Activated CD4-positive, CD25-positive, alpha-beta regulatory T cell (primary cell): ENCODE measurements around the gene EXOC4.

ENCODE experiments used
- DNase-seq, 4 experiments: peaks; one replicate each; lab custom pipeline; 2025; lab: John Stamatoyannopoulos, UW

Gene EXOC4

DNA sequence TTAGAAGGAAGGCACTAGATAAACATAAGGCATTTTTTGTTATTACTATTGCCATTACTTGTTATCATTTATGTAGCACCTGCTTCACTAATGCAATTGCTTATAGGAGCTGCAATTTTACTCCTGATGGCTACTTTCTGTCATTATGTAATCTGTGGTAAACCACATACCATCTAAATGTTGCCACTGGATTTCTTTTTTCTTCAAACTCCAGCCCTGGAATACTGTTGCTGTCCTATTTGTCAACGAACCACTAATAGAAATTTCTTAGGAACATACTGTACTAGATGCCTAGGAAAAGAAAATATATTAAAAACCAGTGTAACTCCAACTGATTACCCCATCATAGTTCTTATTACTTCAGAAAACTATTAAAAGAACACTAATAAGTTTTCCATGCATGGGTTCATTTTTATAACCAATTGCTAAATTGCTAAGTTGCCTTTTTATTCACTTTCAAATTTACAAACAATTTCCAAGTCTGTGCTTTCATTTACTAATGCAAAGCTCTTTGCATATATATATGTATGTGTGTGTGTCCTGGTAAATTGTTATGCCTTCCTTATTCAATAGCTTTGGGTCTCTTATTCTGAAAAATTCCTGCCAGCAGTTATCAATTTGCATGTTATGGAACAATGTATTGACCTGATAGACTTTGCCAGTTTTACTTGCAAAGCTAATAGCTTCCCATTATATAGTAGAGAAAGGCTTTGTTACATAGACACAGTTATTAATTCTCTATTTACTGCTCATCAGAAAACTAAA lies 287.4 kb downstream of the EXOC4 start:
- no peak for DNase-seq

DNA sequence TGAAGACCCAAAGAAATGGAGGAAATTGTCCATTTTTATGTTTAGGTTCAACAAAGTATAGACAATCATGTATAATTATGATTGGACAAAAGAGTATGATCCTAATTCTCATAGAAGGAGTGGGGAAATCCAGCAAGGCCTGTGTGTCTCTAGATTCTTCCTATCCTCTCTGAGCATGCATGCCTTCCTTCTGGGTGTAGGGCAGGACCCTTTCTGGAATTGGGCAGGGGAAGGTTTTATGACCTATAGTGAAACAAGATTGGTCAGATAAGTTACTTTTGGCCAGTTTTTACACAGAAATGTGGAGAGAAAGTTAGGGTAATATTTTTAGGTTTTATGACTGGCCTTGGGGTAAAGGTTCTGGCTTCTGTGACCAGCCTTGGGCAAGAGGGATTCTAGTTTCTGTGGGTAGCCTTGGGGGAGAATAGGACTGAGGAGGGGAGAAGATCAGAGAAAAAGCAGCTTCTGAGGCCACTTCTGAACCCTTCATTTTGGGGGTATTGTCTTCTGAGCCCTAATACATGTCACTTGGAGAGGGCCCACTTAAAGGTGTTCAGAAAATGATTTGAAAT lies 289.4 kb downstream of the EXOC4 start:
- no peak for DNase-seq

DNA sequence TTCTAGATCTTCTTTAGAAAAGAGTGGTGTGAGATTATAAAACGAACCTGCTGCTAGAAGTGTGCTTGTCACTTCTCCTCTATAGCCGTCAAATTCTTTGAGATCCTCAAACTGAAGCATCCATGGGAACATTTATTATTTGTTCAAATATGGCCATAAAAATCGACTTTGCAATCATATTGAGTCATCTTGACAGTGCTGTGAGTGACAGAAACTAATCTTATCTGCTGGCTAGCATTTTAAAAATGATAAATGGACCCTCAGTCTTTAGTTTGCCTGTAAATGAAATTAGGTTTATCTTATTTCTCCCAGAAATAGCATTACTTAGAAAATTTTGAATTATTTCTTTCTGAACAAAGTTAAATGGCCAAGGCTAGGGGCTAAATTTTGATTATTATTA lies 290.8 kb downstream of the EXOC4 start:
- no peak for DNase-seq

DNA sequence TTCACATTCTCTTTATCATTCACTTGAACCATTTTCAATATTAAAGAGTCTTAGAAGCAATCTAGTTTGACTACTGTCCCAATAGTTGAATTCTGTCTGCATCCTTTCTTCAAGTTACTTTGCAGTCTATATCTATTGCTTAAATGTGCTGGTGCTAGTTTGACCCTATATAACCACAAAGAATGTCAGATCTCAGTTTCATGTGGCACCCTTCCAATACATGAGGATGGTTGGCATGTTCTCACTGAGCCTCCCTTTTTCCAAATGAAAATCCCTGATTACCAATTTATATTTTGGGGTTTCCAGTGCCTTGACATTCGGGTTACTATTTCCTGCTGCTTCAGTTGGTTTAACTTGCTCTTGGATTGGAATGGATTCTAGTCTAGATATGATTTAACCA lies 292.7 kb downstream of the EXOC4 start:
- no peak for DNase-seq

DNA sequence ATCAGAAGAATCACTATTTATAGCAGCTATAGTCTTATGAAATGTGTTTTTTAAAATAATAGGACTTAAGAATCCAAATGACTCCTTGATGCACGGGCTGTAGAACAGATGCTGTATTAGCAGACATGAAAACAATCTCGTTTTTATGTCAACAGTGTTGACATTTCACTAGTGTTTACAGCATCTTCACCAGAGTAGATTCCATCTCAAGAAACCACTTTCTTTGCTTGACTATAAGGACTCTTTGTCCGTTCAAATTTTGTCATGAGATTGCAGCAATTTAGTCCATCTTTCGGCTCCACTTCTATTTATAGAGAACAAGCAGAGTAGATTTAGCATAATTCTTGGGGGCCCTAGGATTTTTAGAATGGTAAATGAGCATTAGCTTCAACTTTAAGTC lies 295.1 kb downstream of the EXOC4 start:
- DNase-seq, result no peak

DNA sequence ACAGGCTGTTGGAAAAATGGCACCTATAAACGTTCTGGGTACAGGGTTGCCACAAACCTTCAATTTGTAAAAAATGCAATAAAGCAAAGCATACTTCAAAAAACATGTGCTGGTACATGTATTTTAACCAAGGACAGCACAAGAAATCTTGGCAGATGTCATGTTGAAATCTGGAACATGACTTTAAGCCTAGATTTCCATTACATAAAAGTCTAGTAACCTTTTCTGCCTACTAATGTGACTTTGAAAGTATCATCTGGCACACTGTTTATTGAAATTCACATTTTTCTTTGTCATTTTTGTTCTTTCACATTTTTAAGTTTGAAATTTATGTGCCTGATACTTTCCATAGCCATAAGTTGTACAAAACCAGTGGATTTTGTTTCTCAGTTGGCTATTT lies 296.8 kb downstream of the EXOC4 start:
- no peak for DNase-seq

DNA sequence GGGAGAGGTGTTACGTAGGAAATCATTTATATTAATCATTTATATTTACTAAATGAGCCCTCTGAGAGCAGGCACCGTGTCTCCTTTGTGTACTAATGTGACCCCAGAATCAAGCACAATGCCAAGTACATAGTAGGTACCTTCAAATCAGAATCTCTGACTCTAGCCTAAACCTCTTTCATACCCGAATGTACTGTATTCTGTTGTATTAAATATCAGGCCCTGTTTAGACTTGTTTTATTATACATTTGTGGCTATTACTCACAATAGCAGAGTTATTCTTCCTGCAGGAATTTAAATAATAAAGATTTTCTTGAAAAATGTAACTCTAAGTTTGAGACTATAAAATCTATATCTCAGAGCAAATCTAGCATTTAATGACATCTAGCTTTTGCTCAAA lies 297.3 kb downstream of the EXOC4 start:
- DNase-seq, result no peak

DNA sequence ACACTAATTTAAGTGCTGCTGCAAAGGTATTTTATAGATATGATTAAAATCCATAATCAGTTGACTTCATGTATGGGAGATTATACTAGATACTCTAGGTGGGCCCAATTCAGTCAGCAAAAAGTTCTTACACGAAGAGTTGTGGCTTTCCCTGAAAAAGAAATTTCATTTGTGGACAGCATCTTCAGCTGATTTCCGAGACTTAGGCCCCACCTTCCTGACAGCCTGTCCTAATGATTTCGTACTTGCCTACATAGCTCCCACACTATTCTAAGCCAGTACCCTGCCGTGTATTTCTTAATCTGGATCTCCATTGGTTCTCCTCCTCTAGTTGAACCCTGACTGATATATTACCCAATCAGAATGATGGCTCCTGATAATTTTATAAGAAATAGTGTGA lies 297.9 kb downstream of the EXOC4 start:
- DNase-seq, result no peak

DNA sequence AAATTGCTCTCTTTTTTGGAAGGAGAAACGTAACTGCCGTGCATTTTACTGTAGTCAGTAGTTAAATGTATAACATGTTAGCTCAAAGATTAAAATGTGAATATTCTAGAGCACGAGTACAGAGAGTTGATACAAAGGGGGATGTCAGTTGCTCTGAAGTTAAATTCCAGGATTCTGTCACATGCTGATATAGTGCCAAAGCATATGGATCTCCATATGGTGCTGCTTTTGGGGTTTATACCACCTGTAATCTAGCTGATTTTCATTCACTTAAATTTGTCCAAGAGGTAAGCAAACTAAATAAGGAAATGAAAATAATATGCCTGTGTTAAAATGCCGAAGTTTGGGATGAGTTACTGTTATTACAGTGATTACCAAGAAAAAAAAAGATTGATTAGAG lies 298.6 kb downstream of the EXOC4 start:
- DNase-seq, result no peak

DNA sequence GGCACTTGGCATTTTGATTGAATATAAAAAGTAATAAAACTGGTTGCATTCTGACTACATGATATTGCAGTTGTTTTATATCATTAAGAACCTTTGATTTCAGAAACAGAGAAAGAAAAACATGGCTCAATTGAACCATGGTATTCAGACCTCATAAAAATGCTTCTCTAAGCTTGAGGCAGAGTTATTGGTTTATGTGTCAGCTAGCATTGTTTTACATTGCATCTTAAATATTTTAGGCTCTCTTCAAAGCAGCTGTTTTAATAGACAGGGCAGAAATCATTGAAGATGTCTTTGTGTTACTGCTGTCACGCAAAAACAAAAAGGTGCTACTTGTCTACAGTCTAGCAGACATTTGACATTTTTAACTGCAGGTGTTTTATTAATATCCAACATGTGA lies 299.2 kb downstream of the EXOC4 start:
- DNase-seq, result no peak

DNA sequence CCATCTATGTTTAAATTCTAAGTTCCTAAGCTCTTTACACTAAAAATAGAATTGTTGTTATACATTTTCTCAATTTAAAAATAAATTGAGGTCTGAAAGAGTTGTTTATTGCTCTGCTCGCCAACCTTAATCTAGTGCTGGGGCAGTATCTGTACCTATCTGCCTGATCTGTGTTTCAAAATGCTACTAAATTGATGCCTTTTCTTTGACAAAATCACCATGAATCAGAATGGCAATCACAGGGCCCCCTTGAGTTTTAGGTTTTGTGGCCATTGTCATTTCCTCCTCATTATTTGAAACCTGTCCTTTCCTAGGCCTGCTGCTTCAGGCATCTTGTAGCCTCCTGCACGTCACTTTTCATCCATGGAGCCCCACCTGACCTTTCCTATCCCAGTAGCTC lies 301.5 kb downstream of the EXOC4 start:
- DNase-seq, result no peak

DNA sequence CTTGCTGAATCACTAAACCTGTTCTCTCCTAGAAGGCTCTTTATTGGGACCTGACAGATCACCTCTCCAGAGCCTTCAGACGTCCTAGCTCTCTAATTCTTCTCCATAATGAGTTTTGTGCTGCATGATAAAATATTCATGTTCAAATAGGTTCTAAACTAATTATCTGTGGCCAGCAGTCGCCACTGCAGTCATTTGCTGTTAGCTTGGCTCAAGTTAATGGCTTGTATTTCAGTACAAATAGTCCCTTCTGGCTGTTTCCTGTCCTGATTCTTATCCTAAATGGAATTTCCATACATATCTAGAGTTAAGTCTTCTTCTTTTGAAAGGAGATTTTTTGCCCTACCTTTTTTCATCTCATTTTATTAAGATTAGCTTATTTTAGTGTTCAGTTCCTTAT lies 303.2 kb downstream of the EXOC4 start:
- DNase-seq, result no peak

DNA sequence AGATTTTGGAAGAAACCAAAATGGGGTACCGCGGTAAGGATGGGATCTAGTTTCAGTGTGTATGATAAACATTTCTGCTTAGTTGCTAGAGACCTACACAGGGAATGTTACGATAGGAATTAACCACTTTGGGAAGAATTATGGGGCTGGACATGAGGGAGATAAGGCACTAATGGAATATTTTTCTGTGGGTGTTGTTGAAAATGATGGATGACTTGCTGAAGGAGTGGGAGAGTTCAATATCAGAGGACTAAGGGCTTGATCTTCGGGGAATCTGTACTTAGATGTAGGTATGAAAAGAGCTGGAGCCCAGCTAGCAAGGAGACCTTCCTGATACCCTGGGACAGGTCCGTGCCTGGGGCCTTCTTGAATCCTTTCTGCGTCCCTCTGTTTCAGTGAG lies 303.7 kb downstream of the EXOC4 start:
- no peak for DNase-seq

DNA sequence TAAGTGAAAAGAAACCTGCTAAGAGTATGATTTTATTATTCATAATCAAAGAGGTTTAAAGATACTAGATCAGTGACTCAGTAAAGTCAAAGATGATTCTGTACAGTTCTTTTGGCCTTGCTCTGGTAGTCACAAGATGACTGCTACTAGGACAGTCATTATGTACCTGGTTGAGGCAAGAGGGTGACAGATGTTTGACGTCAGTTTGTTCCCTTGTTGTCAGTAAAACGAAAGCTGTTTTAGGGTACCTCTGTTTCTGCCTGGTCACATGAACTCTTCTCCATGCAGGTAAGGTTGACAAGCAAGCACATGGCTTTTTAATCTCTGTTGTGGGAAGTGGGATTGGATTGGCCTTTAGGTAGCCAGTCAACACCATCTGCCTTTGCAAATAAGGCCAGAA lies 308.0 kb downstream of the EXOC4 start:
- no peak for DNase-seq

DNA sequence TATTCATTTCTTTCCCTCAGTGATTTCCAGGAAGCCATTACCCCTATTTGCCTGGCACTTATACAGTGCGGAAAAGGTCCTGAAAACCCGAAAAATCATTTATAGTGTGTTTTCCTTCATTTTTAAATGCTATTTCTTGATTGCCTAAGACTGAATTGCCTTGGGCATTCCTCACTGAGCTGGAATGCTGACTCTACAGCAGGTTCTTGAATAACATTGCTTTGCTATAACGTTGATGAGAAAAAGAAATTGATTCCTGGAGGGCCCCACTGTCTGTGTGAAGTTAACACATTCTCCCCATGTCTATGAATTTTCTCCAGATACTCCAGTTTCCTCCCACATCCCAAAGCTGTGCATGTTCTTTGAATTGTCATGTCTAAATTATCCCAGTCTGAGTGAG lies 308.5 kb downstream of the EXOC4 start:
- DNase-seq, result no peak

DNA sequence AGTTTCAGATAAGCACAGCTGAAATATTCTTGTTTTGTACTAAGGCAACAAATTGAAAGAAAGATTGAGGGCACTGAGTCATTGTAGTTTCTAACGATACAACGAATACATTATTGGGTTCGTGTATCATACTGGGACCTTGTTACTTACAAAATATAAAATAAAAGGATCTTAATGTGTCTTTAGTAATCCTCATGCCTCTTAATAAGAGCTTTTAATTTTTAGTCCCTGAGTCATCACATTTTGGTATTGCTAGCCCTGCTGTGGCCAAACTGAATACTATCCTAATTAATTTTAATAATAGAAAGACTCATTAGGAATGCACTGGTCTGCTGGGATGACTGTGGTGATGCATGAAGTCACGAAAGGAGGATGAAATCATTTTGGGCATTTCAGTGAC lies 309.7 kb downstream of the EXOC4 start:
- DNase-seq, result no peak

DNA sequence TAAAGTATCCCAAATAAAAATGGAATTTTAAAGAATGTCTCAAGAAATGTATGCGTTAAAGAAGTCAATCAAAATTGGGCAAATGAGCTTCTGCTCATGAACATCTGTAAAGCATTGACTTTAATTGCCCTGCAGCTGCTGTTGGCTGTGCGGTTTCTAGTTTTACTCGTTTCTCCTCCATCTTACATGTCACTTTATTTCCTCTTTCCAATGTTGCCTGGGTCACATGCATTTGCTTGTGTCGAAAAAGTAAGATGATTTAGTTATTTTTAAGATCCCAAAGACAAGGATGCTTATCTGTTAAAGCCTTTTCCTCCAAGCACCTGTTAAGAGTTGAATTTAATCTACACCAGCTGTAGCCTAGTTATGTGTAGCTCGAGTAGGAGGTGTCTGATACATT lies 310.4 kb downstream of the EXOC4 start:
- no peak for DNase-seq

DNA sequence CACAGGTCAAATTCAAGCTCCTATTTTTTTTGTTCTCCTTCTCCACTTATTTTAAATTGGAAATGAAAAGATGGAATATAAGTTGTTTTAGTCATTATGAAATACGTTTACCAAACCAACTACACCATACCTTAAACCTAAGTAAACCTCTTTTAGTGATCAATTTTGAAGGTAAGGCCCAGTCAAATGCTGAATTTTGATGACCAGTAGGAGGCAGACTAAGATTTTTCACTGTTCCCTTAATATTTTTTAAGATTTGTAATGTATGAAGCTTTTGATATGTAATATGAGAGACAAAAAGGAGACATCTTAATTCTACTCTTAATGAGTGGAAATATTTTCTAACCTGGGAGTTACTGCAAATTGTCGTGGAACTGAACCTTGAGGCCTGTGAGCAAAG lies 311.6 kb downstream of the EXOC4 start:
- no peak for DNase-seq

DNA sequence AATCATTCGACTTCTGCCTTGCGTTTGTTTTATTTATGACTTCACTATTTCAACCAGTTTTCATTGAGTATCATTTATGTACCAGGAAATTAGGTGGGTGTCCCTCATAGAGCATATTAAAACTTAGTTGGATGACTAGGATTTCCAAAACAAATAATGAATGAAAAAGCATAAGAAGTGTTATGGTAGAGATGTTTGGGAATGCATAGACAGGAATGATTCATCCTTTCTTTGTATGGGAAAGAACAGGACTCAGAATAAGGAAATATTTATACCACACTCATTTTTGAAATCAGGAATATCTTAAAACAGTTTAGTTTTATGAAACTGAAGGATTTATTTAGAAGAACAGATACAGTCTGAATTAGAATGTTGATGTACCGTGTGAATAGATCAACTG lies 315.7 kb downstream of the EXOC4 start:
- DNase-seq, result no peak

DNA sequence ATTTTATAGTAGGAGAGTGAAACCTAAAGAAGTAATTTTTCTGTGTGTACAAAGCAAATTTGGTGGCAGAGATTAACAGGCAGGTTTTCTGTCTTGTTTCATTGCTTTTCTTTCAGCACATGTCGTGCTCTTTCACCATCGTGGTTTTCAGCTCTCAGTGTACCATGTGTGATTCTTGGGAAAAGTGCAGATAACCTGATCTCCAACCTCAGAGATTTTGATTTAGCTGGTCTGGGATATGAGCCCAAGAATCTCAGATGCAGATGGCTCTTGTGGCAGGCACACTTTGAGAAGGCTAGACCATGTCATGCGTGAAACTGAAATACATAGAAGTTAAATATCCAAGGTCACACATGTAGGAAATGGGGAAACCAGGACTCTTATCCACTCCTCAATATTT lies 317.4 kb downstream of the EXOC4 start:
- DNase-seq, result no peak

DNA sequence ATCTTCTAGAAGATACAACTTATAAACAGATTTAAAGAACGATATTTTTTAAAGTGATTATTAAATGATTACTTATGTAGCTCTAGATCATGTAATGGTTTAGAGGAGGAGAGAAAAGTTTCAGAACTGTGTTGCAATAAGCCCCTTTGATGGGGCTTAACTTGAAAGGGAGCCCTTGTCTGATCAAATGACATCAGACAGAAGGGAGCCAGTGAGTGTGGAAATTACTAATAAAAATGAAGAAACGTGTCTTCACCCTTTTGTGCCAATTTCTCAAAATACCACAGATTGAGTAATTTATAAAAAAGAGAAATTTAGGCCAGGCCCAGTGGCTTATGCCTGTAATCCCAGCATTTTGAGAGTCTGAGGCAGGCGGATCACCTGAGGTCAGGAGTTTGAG lies 318.2 kb downstream of the EXOC4 start:
- no peak for DNase-seq

DNA sequence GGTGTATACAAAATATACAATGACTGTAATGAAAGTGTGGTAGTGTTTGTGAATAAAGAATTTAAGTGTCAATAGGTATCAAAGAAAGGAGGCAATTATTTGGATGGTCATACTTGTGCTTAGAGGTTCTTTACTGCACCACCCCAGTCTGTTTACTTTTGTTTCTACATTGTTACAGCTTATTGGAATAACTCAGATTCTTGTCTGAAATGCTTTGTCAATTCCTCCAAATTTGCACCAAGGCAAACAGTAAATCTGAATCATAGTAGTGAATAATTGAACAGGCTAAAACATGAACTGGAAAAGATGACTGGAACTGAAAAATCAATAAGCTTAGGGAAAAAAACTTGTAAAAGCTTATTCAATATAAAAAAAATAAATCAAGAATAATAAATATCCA lies 319.2 kb downstream of the EXOC4 start:
- DNase-seq, result no peak

DNA sequence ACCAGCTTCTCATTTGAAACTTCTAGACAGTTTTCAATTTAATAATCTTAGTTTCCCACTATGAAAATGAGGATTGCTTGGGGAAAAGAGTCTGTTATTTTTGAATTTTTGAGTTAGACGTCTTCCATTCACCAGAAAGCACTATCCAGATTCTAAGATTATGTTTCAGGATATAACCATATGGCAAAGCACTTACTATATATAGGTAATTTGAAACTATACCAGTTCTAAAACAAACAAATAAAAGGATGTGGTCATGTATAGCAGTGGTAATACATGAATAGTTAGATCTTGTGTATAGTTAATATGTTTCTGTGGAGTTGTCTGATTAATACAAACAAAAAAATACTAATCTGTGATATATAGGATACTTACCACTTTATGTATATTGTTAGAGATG lies 320.0 kb downstream of the EXOC4 start:
- DNase-seq, result no peak

DNA sequence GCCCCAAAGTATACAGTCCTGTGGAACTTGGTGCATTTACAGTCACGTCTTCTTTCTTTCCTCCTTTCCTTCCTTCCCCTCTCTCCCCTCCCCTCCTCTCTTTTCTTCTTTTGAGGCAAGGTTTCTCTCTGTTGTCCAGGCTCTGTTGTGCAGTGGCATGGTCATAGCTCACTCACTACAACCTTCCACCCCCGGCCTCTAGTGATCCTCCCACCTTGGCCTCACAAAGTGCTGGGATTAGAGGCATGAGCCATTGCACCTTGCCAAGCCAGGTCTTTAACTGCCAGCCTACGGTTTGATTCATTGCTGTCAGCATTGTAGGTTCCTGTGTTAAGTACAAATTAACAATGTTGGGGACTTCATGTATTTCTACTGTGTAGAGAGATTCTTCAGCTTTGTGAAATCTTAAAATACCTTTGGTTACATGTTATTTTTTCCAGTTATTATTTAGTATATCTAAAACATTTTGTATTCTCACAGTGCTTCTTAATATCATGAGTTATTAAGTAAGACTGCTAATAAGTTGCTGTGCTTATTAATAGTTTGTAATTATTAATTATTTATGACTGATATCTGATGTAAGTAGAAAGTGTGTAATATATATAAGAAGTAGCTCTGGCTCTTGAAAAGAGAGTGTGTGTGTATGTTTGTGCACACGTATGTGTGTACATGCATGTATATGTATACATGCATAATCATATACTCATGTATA lies 320.8 kb downstream of the EXOC4 start:
- no peak for DNase-seq
